Suprapubic skin (tissue), 4 donors: ENCODE data around the gene UNC13B. TPM values are rescaled to one million over a fixed set of nuclear protein-coding genes. Genes with fewer than 3 reads are reported as not detected.

ENCODE experiments used
- DNase-seq, 2 donors: peaks; one replicate each; pipeline ENCODE4 v3.0.0-alpha.2; 2019; ENCODE audit warnings: low spot score in 2 of 2
- H3K27ac ChIP-seq: fragments of 200-600 bp; sonication (generic); one replicate; pipeline ENCODE4 v1.5.1; 2019
- H3K27me3 ChIP-seq: fragments of 200-600 bp; sonication (generic); one replicate; pipeline ENCODE4 v1.5.1; 2019
- H3K36me3 ChIP-seq: fragments of 200-600 bp; sonication (generic); one replicate; pipeline ENCODE4 v1.5.1; 2019
- H3K4me1 ChIP-seq: fragments of 200-600 bp; sonication (generic); one replicate; pipeline ENCODE4 v1.5.1; 2019
- H3K4me3 ChIP-seq: fragments of 200-600 bp; sonication (generic); one replicate; pipeline ENCODE4 v1.5.1; 2019; ENCODE audit warnings: mild to moderate bottlenecking
- H3K9me3 ChIP-seq: fragments of 200-600 bp; sonication (generic); one replicate; pipeline ENCODE4 v1.5.1; 2019
- EP300 ChIP-seq: sonication (generic); formaldehyde crosslinking; IDR thresholded peaks from one replicate; pipeline ENCODE4 v1.6.1; 2017; ENCODE audit warnings: antibody characterized with exemption
- POLR2A ChIP-seq, 2 donors: fragments of 450-650 bp; IDR thresholded peaks; one replicate each; pipeline ENCODE4 v1.6.1; 2017; ENCODE audit warnings: antibody characterized with exemption in 2 of 2, mild to moderate bottlenecking in 2 of 2, moderate library complexity in 2 of 2
- POLR2AphosphoS5 ChIP-seq, 3 donors: sonication (generic); formaldehyde crosslinking; IDR thresholded peaks; one replicate each; pipeline ENCODE4 v1.6.1; 2017; ENCODE audit warnings: antibody characterized with exemption in 3 of 3
- WGBS: methylation state at CpG from one replicate; pipeline ENCODE4 v1.1.5; 2018; 5-methylcytosine and 5-hydroxymethylcytosine counted together
- total RNA-seq, 4 donors: library from RNA; depleted of rRNA; stranded (reverse); fragments of >200 nt; gene quantifications; one replicate each; pipeline ENCODE4 v1.1.0, GENCODE V29; 2016
- TF ChIP-seq, protein P1 (sequence below), 2 donors: fragments of 200-600 bp in 1 of 2; fragments of 450-650 bp in 1 of 2; sonication (generic) in 1 of 2; IDR thresholded peaks; one replicate each; pipeline ENCODE4 v1.5.1; 2016 to 2019; ENCODE audit warnings: antibody characterized with exemption in 2 of 2, mild to moderate bottlenecking in 1 of 2, moderate library complexity in 1 of 2

UNC13B gene
- total RNA-seq, 4 donors from 2014 or later = 27.8 to 43.2 (median 30.6) TPM

DNA sequence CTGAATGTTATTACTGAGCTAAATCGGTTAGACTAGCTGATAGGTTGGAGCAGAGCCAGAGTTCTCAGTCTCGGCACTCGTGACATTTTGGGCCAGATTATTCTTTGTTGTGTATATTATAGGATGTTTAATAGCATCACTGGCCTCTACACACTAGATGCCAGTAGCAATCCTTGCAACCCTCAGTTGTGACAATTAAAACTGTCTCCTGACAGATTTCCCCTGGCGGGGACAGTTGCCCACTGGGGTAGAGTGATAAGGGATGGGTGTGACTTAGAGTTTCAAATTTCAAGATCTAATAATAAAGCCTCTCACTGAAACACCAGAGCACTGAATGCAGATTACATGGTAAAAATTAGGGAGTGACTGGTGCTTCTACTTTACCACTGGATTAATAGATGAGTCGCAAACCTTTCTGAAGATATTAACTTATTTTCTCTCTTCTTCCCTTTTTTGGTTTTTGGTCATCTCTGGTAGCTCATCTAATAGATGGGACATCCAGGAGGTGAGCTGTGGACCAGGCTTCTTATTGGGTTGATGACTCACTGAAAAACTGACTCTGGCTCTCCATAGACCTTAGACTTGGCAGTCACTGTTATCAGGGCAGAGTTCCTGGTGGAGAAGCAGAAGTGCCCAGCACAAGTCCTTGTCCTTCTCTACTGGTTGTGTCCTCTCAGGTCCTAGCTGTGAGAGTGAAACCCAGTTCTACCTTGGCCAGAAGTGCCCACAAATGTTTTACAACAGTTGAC is 150.3 kb downstream of the UNC13B start:
- Histone ChIP-seq H3K9me3 (no peaks in the 10 kb centered on the region), H3K4me3 (no peak overlapping the region), H3K27me3 (no peaks in the 10 kb centered on the region), H3K4me1 (no peaks in the 10 kb centered on the region), H3K36me3 (peaks cover 12% of the 10 kb centered on the region), H3K27ac (no peak overlapping the region)
- 70% methylated on average over 5 of the region's 5 CpGs for WGBS
- no peak for TF ChIP-seq POLR2AphosphoS5 (IDR thresholded peaks at IDR 0.05)
- TF ChIP-seq POLR2A (IDR thresholded peaks at IDR 0.05) = no peak
- TF ChIP-seq EP300 = no peak
- TF ChIP-seq, protein P1, sequence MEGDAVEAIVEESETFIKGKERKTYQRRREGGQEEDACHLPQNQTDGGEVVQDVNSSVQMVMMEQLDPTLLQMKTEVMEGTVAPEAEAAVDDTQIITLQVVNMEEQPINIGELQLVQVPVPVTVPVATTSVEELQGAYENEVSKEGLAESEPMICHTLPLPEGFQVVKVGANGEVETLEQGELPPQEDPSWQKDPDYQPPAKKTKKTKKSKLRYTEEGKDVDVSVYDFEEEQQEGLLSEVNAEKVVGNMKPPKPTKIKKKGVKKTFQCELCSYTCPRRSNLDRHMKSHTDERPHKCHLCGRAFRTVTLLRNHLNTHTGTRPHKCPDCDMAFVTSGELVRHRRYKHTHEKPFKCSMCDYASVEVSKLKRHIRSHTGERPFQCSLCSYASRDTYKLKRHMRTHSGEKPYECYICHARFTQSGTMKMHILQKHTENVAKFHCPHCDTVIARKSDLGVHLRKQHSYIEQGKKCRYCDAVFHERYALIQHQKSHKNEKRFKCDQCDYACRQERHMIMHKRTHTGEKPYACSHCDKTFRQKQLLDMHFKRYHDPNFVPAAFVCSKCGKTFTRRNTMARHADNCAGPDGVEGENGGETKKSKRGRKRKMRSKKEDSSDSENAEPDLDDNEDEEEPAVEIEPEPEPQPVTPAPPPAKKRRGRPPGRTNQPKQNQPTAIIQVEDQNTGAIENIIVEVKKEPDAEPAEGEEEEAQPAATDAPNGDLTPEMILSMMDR (IDR thresholded peaks at IDR 0.05) = no peak
- DNase-seq = no peak

DNA sequence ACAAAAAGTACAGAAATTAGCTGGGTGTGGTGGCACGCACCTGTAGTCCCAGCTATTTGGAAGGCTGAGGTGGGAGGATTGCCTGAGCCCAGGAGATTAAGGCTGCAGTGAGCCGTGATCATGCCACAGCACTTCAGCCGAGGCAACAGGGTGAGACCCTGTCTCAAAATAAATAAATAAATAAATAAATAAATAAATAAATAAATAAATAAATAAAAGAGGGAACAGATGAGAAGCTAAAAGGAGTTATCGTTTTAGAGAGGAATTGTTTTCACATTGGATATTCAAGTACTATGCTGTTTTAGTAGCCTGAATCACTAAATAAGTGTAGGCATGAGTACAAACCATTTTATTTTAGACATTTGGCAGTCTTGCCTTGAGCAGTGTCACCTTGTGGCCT is 151.7 kb downstream of the UNC13B start:
- H3K27me3 ChIP-seq = no peaks in the 10 kb centered on the region
- H3K27ac ChIP-seq = no peak overlapping the region
- 97% methylated on average over 4 of the region's 4 CpGs for WGBS
- H3K4me1 ChIP-seq = no peaks in the 10 kb centered on the region
- H3K4me3 ChIP-seq = no peak overlapping the region
- TF ChIP-seq POLR2AphosphoS5 (IDR thresholded peaks at IDR 0.05) (no peak), EP300 (no peak), POLR2A (IDR thresholded peaks at IDR 0.05) (no peak)
- TF ChIP-seq, protein P1 (IDR thresholded peaks at IDR 0.05) = no peak
- peaks cover 12% of the 10 kb centered on the region for H3K36me3 ChIP-seq
- DNase-seq = no peak
- no peaks in the 10 kb centered on the region for H3K9me3 ChIP-seq

- WGBS = 90% methylated on average over 4 of the region's 4 CpGs
- no peak overlapping the region for H3K4me3 ChIP-seq
- no peaks in the 10 kb centered on the region for H3K4me1 ChIP-seq
- no peak overlapping the region for H3K27ac ChIP-seq
- H3K36me3 ChIP-seq = peaks cover 12% of the 10 kb centered on the region
- TF ChIP-seq, protein P1 (IDR thresholded peaks at IDR 0.05) = no peak
- TF ChIP-seq EP300 = no peak
- TF ChIP-seq POLR2AphosphoS5 (IDR thresholded peaks at IDR 0.05) = no peak
- no peak for TF ChIP-seq POLR2A (IDR thresholded peaks at IDR 0.05)
- no peak for DNase-seq
- no peaks in the 10 kb centered on the region for H3K9me3 ChIP-seq
- no peaks in the 10 kb centered on the region for H3K27me3 ChIP-seq
Measured at GRCh38 chr9:35313916-35314315, 152.1 kb downstream of the UNC13B start.

DNA sequence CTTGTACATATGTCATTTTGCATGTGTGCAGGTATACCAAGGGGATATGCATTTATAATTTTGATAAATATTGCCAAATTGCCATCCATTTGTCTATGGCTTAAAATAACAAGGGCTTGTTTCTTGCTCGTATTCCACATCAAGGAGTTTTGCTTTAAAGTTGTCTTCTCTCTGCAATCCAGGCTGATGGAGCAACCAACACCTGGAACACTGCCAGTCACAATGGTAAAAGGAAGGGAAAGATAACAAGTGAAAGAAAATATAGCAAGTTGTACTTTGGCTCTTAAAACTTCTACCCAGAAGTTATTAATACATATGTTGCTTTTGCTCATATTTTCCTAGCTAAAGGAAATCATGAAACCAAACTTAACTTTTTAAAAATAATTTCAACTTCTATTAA is 156.9 kb downstream of the UNC13B start:
- Histone ChIP-seq H3K4me3 (no peak overlapping the region), H3K4me1 (no peaks in the 10 kb centered on the region), H3K36me3 (peaks cover 6% of the 10 kb centered on the region), H3K27ac (no peak overlapping the region), H3K27me3 (no peaks in the 10 kb centered on the region), H3K9me3 (no peaks in the 10 kb centered on the region)
- DNase-seq = no peak
- TF ChIP-seq POLR2AphosphoS5 (IDR thresholded peaks at IDR 0.05) (no peak), POLR2A (IDR thresholded peaks at IDR 0.05) (no peak), EP300 (no peak)
- TF ChIP-seq, protein P1 (IDR thresholded peaks at IDR 0.05) = no peak
- 79% methylated on average over 1 of the region's 1 CpG for WGBS

- no peaks in the 10 kb centered on the region for H3K4me1 ChIP-seq
- no peak for TF ChIP-seq POLR2AphosphoS5 (IDR thresholded peaks at IDR 0.05)
- no peak for TF ChIP-seq POLR2A (IDR thresholded peaks at IDR 0.05)
- TF ChIP-seq, protein P1 (IDR thresholded peaks at IDR 0.05) = no peak
- no peak for TF ChIP-seq EP300
- DNase-seq = no peak
- no peak overlapping the region for H3K27ac ChIP-seq
- no peaks in the 10 kb centered on the region for H3K27me3 ChIP-seq
- H3K36me3 ChIP-seq = peaks cover 1% of the 10 kb centered on the region
- H3K9me3 ChIP-seq = no peaks in the 10 kb centered on the region
- WGBS = 80% methylated on average over 8 of the region's 8 CpGs
- H3K4me3 ChIP-seq = no peak overlapping the region
Measured at GRCh38 chr9:35322075-35322885, 160.5 kb downstream of the UNC13B start.
